IMR-90 (cell line): Measurements from ENCODE around the gene SLC22A4. TPM values are rescaled to one million over a fixed set of nuclear protein-coding genes. Genes with fewer than 3 reads are reported as not detected.

Experiments used
- ATAC-seq: fragments of 200-7000 bp; cut with Tn5 transposase; 2 replicates; pipeline ENCODE4 v1.9.1; 2020; ENCODE audit warnings: low read depth, mild to moderate bottlenecking, moderate library complexity
- BruUV-seq: library from RNA; stranded (reverse); fragments of 400-500 nt; replicated peaks from 2 replicates; lab custom pipeline; 2021; lab: Mats Ljungman, UMichigan
- CTCF ChIA-PET: fragments of 300-600 bp; formaldehyde crosslinking; extraction: SDS; loops from one replicate; lab custom pipeline; 2021; ENCODE audit warnings: antibody characterized with exemption; lab: Yijun Ruan, JAX
- POLR2A ChIA-PET: fragments of 300-600 bp; sonication (Branson Sonifier 250); formaldehyde crosslinking; loops from one replicate; lab custom pipeline; 2022; ENCODE audit warnings: antibody characterized with exemption; ENCODE audit not compliant: unreplicated experiment; lab: Charles Lee
- DNase-seq: peaks from one replicate; pipeline ENCODE4 v3.0.0; 2013
- H2AFZ ChIP-seq: replicated peaks from 2 replicates; pipeline ENCODE3; 2013; ENCODE audit warnings: low read length, mild to moderate bottlenecking; ENCODE audit not compliant: poor library complexity
- H2AK5ac ChIP-seq: 2 replicates; pipeline ENCODE4 v1.6.1; 2013; ENCODE audit warnings: low read depth, low read length, inconsistent platforms
- H2AK9ac ChIP-seq: replicated peaks from 2 replicates; pipeline ENCODE3; 2013; ENCODE audit warnings: mild to moderate bottlenecking, low read depth, low read length, moderate library complexity; ENCODE audit not compliant: poor library complexity
- H2BK120ac ChIP-seq: 2 replicates; pipeline ENCODE4 v1.6.1; 2013; ENCODE audit warnings: low read depth, low read length, inconsistent platforms
- H2BK15ac ChIP-seq: 3 replicates; pipeline ENCODE4 v1.6.1; 2013; ENCODE audit warnings: low read depth, low read length, inconsistent platforms
- H2BK20ac ChIP-seq: 2 replicates; pipeline ENCODE4 v1.6.1; 2013; ENCODE audit warnings: low read depth, mild to moderate bottlenecking, inconsistent platforms, low read length, moderate library complexity
- H2BK5ac ChIP-seq: 2 replicates; pipeline ENCODE4 v1.6.1; 2013; ENCODE audit warnings: mild to moderate bottlenecking, low read depth, low read length, inconsistent platforms; ENCODE audit not compliant: poor library complexity, severe bottlenecking
- H3K14ac ChIP-seq: replicated peaks from 2 replicates; pipeline ENCODE4 v1.6.1; 2013; ENCODE audit warnings: low read depth, low read length, inconsistent platforms
- H3K18ac ChIP-seq: 2 replicates; pipeline ENCODE4 v1.6.1; 2013; ENCODE audit warnings: low read depth, low read length, control low read depth
- H3K23ac ChIP-seq: 2 replicates; pipeline ENCODE4 v1.6.1; 2013; ENCODE audit warnings: low read depth, low read length, inconsistent platforms
- H3K27ac ChIP-seq: 2 replicates; pipeline ENCODE4 v1.5.1; 2013; ENCODE audit warnings: mild to moderate bottlenecking, control low read depth, low read length; ENCODE audit not compliant: insufficient read depth
- H3K27me3 ChIP-seq: 2 replicates; pipeline ENCODE4 v1.6.1; 2013; ENCODE audit warnings: low read length; ENCODE audit not compliant: control insufficient read depth, insufficient read depth
- H3K36me3 ChIP-seq: 2 replicates; pipeline ENCODE4 v1.6.1; 2013; ENCODE audit warnings: low read length, mixed read lengths; ENCODE audit not compliant: control insufficient read depth, insufficient read depth
- H3K4ac ChIP-seq: 2 replicates; pipeline ENCODE4 v1.6.1; 2013; ENCODE audit warnings: low read depth, low read length, inconsistent platforms
- H3K4me1 ChIP-seq: 2 replicates; pipeline ENCODE4 v1.6.1; 2013; ENCODE audit warnings: low read length, mixed read lengths; ENCODE audit not compliant: control insufficient read depth, insufficient read depth
- H3K4me2 ChIP-seq: 2 replicates; pipeline ENCODE4 v1.6.1; 2013; ENCODE audit warnings: low read depth, mild to moderate bottlenecking, control low read depth, low read length, moderate library complexity
- H3K4me3 ChIP-seq: 2 replicates; pipeline ENCODE4 v1.5.1; 2013; ENCODE audit warnings: low read depth, mild to moderate bottlenecking, control low read depth, low read length, moderate library complexity; ENCODE audit not compliant: insufficient read depth
- H3K56ac ChIP-seq: 2 replicates; pipeline ENCODE4 v1.6.1; 2013; ENCODE audit warnings: low read length, inconsistent platforms; ENCODE audit not compliant: insufficient read depth; ENCODE audit errors: extremely low read depth
- H3K79me1 ChIP-seq, 2 experiments: 2 replicates each; pipeline ENCODE4 v1.6.1; 2013; ENCODE audit warnings: low read length in 2 of 2, inconsistent platforms in 1 of 2, low read depth in 1 of 2
- H3K9ac ChIP-seq: 2 replicates; pipeline ENCODE4 v1.6.1; 2013; ENCODE audit warnings: low read depth, low read length, control low read depth
- H3K9me1 ChIP-seq: 2 replicates; pipeline ENCODE4 v1.6.1; 2013; ENCODE audit warnings: low read length, inconsistent platforms; ENCODE audit not compliant: insufficient read depth
- H3K9me3 ChIP-seq: 2 replicates; pipeline ENCODE4 v1.6.1; 2013; ENCODE audit warnings: low read length; ENCODE audit not compliant: control insufficient read depth, insufficient read depth
- H4K20me1 ChIP-seq: 2 replicates; pipeline ENCODE4 v1.6.1; 2013; ENCODE audit warnings: low read length, inconsistent platforms; ENCODE audit not compliant: insufficient read depth
- H4K5ac ChIP-seq: 2 replicates; pipeline ENCODE4 v1.6.1; 2013; ENCODE audit warnings: mild to moderate bottlenecking, low read depth, low read length, control low read depth
- H4K8ac ChIP-seq, 2 experiments: 2 replicates each; pipeline ENCODE4 v1.6.1; 2013; ENCODE audit warnings: low read depth in 2 of 2, low read length in 2 of 2, control low read depth in 1 of 2, inconsistent platforms in 1 of 2
- H4K91ac ChIP-seq: 2 replicates; pipeline ENCODE4 v1.6.1; 2013; ENCODE audit warnings: low read depth, low read length, inconsistent platforms; ENCODE audit not compliant: insufficient read depth
- BHLHE40 ChIP-seq: fragments of 150-350 bp; IDR thresholded peaks from 2 replicates; pipeline ENCODE4 v1.6.1; 2016; ENCODE audit warnings: mild to moderate bottlenecking, low read depth, low read length
- CEBPB ChIP-seq: IDR thresholded peaks from 2 replicates; pipeline ENCODE4 v1.6.1; 2012; ENCODE audit warnings: low read depth, low read length, improper control_type of control experiment
- CHD1 ChIP-seq: IDR thresholded peaks from 2 replicates; pipeline ENCODE4 v1.6.1; 2012; ENCODE audit warnings: low read depth, low read length, improper control_type of control experiment
- CTCF ChIP-seq: conservative IDR thresholded peaks from 2 replicates; pipeline ENCODE4 v1.5.1; 2012; ENCODE audit warnings: mild to moderate bottlenecking, low read depth, low read length, improper control_type of control experiment
- MAFK ChIP-seq: IDR thresholded peaks from 2 replicates; pipeline ENCODE4 v1.6.1; 2012; ENCODE audit warnings: low read depth, low read length, improper control_type of control experiment
- MAZ ChIP-seq: IDR thresholded peaks from 2 replicates; pipeline ENCODE4 v1.6.1; 2012; ENCODE audit warnings: low read depth, mild to moderate bottlenecking, low read length, improper control_type of control experiment, moderate library complexity, borderline replicate concordance
- NFE2L2 ChIP-seq: fragments of 150-350 bp; IDR thresholded peaks from 2 replicates; pipeline ENCODE4 v1.6.1; 2016; ENCODE audit warnings: low read depth, mild to moderate bottlenecking, low read length
- POLR2A ChIP-seq: IDR thresholded peaks from 2 replicates; pipeline ENCODE4 v1.6.1; 2012; ENCODE audit warnings: mild to moderate bottlenecking, low read depth, low read length
- RAD21 ChIP-seq: IDR thresholded peaks from 2 replicates; pipeline ENCODE4 v1.6.1; 2012; ENCODE audit warnings: low read length, improper control_type of control experiment
- RCOR1 ChIP-seq: IDR thresholded peaks from 2 replicates; pipeline ENCODE4 v1.6.1; 2012; ENCODE audit warnings: mild to moderate bottlenecking, low read length, improper control_type of control experiment; ENCODE audit not compliant: insufficient replicate concordance
- SMC3 ChIP-seq: fragments of 150-350 bp; IDR thresholded peaks from 2 replicates; pipeline ENCODE4 v1.6.1; 2016; ENCODE audit warnings: low read depth, mild to moderate bottlenecking, antibody characterized with exemption, low read length, moderate library complexity
- USF2 ChIP-seq: fragments of 150-350 bp; IDR thresholded peaks from 2 replicates; pipeline ENCODE4 v1.6.1; 2017; ENCODE audit warnings: mild to moderate bottlenecking, antibody characterized with exemption, low read length, low read depth
- WGBS, 2 experiments: methylation state at CpG; one replicate each; pipeline versions ENCODE4 v1.1.5 to v1.1.7; 2013; ENCODE audit warnings: missing lambda C conversion rate in 2 of 2; ENCODE audit not compliant: insufficient read length in 1 of 2; ENCODE audit errors: extremely low coverage in 2 of 2; 5-methylcytosine and 5-hydroxymethylcytosine counted together
- dilution Hi-C: fragments of 300-500 bp; cut with HindIII; formaldehyde crosslinking; loops from one replicate; pipeline ENCODE4 v1.14.3; 2018; ENCODE audit warnings: low sequenced_read_pairs; ENCODE audit not compliant: unreplicated experiment
- in situ Hi-C: fragments of 300-500 bp; cut with MboI; formaldehyde crosslinking; loops from 3 replicates; pipeline ENCODE4 v1.14.3; 2019; ENCODE audit warnings: low sequenced_read_pairs, inconsistent platforms, mixed read lengths
- intact Hi-C: fragments of 100-400 bp; cut with micrococcal nuclease; formaldehyde crosslinking; loops from 2 replicates; pipeline ENCODE4 v1.10.0; 2022
- polyA plus RNA-seq, 3 experiments: library from polyadenylated mRNA; depleted of rRNA; stranded (reverse); fragments of >200 nt; gene quantifications; 2 replicates each; pipeline ENCODE4 v1.2.3, GENCODE V29; 2012; ENCODE audit warnings: low replicate concordance in 1 of 3
- total RNA-seq: library from RNA; depleted of rRNA; stranded (reverse); fragments of >200 nt; gene quantifications from 2 replicates; pipeline ENCODE4 v1.2.3, GENCODE V29; 2012

SLC22A4 gene
- total and polyA plus RNA-seq, 2 of the 4 experiments (the other 2 are of a cell fraction): 2.6 to 3.2 TPM

GRCh38 chr5:132327252-132327955 lies 33.2 kb downstream of the SLC22A4 start:
- Histone ChIP-seq H3K79me1 (no peaks in the 10 kb centered on the region), H3K4me3 (no peak overlapping the region), H2BK15ac (no peak overlapping the region), H3K14ac (no peak overlapping the region), H3K9me1 (no peaks in the 10 kb centered on the region), H3K4me1 (no peaks in the 10 kb centered on the region), H3K27me3 (no peaks in the 10 kb centered on the region), H3K56ac (no peak overlapping the region), H4K5ac (no peak overlapping the region), H3K4ac (no peak overlapping the region), H4K8ac (no peak overlapping the region), H2AK5ac (no peak overlapping the region), H3K27ac (no peak overlapping the region), H4K91ac (no peak overlapping the region), H2AK9ac (no peak overlapping the region), H3K18ac (no peak overlapping the region), H3K9me3 (no peaks in the 10 kb centered on the region), H2BK20ac (no peak overlapping the region), H2BK120ac (no peak overlapping the region), H2BK5ac (no peak overlapping the region), H2AFZ (no peak overlapping the region), H3K9ac (no peak overlapping the region), H4K20me1 (no peaks in the 10 kb centered on the region), H3K36me3 (no peaks in the 10 kb centered on the region), H3K4me2 (no peak overlapping the region), H3K23ac (no peak overlapping the region; the same call in 1 of the 2 replicates)
- dilution Hi-C loops (no loop called here), intact Hi-C loops (no loop called here), in situ Hi-C loops (no loop called here)
- POLR2A ChIA-PET: no interaction called here
- peak; percentile 18 for DNase-seq
- WGBS, 2 experiments: no CpG with 5 or more reads among the region's 2 CpGs
- no TSS peak for BruUV-seq
- peak; percentile 59 for ATAC-seq
- CTCF ChIA-PET: interaction anchor here (1.1 kb wide), 1 partner anchor 11 kb away, joined by 3 read pairs; no protein-coding TSS in a partner anchor
- no peak for TF ChIP-seq CHD1
- no peak for TF ChIP-seq POLR2A
- TF ChIP-seq CEBPB: no peak
- TF ChIP-seq RAD21: no peak
- no peak for TF ChIP-seq CTCF
- TF ChIP-seq BHLHE40: no peak
- TF ChIP-seq RCOR1: no peak
- no peak for TF ChIP-seq MAFK
- TF ChIP-seq MAZ: no peak
- TF ChIP-seq USF2: no peak
- no peak for TF ChIP-seq NFE2L2
- no peak for TF ChIP-seq SMC3
